H1 (cell line): ENCODE measurements around the gene NT5DC3. TPM values are rescaled to one million over a fixed set of nuclear protein-coding genes. Genes with fewer than 3 reads are reported as not detected.

Source experiments
- BACH1 ChIP-seq: IDR thresholded peaks from 2 replicates; pipeline ENCODE4 v1.6.1; 2012; ENCODE audit warnings: low read length, improper control_type of control experiment
- CHD7 ChIP-seq: fragments of 300-600 bp; sonication (generic); IDR thresholded peaks from 2 replicates; pipeline ENCODE4 v1.7.1; 2012; ENCODE audit warnings: low read length, moderate library complexity, mild to moderate bottlenecking, inconsistent platforms; ENCODE audit not compliant: insufficient replicate concordance
- SIX5 ChIP-seq: IDR thresholded peaks from 2 replicates; pipeline ENCODE4 v1.6.1; 2011; ENCODE audit warnings: mild to moderate bottlenecking, low read depth, low read length
- SRF ChIP-seq: IDR thresholded peaks from 2 replicates; pipeline ENCODE4 v1.6.1; 2011; ENCODE audit warnings: mild to moderate bottlenecking, low read depth, low read length, moderate library complexity
- ZNF274 ChIP-seq: IDR thresholded peaks from 2 replicates; pipeline ENCODE4 v1.7.0; 2012; ENCODE audit warnings: low read length, borderline replicate concordance; ENCODE audit errors: extremely low read depth
- polyA plus RNA-seq, 7 experiments: library from polyadenylated mRNA; depleted of rRNA in 3 of 7; stranded (reverse) in 5 of 7; unstranded in 2 of 7; fragments of >200 nt in 5 of 7; fragments of 200-250 nt in 2 of 7; gene quantifications; 1 replicate in 5 of 7; 2 replicates in 1 of 7; 4 replicates in 1 of 7; pipeline versions ENCODE4 v1.2.1 to v1.2.3, GENCODE V29; 2011 to 2013; ENCODE audit warnings: missing spikeins in 2 of 7, mixed read lengths in 2 of 7
- total RNA-seq: library from RNA; stranded (reverse); fragmentation: NEBNext Ultra II Directional; extraction: Animal tissue kit (Norgen Biotek cat#: 25700); gene quantifications from 2 replicates; pipeline ENCODE4 v1.2.1, GENCODE V29; 2021

NT5DC3 gene
- total and polyA plus RNA-seq, 2 of the 8 experiments (the other 6 are each of a cell fraction or from before 2014, with no cell fraction given) = 5.4 to 14.8 TPM

- no peak for TF ChIP-seq CHD7
- TF ChIP-seq SRF = no peak
- TF ChIP-seq ZNF274 = no peak
- TF ChIP-seq SIX5 = no peak
- TF ChIP-seq BACH1 = no peak
Observed at GRCh38 chr12:103819892-103820291, 21.1 kb downstream of the NT5DC3 start (continued).
